ENCODE data around the gene TAOK3.
A peak's percentile ranks its signal among the peaks of the same experiment; 100 is the strongest.
"Not testable (repeated sequence)": the region's sequence is repeated elsewhere in the genome, so short reads cannot be mapped to it uniquely, and the experiment has no call there.

TAOK3 gene

DNA sequence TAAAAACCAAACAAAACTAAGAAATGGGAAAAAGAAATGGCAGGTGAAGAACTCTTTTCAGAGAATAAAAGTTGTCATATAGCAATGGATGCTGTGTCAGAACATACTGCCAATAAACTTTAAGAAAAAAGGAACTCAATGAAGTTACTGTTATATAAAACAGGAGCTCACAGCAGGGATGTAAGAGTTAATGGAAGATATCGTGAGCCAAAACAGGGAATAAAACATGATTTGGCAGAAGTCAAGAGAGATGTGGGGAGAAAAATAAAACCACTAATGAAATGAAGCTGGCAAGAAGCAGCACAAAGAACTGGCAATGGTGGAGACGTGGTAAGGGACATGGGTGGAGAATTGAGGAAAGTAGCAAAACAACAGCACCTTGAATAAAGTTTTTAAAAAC, 61.0 kb downstream of the TAOK3 start:
- DNase-seq = peak; percentile 58
- in situ Hi-C loops (cut with MboI; ENCODE audit: low pct_unique_long_range_greater_than_20kb, low sequenced_read_pairs) = no loop called here

DNA sequence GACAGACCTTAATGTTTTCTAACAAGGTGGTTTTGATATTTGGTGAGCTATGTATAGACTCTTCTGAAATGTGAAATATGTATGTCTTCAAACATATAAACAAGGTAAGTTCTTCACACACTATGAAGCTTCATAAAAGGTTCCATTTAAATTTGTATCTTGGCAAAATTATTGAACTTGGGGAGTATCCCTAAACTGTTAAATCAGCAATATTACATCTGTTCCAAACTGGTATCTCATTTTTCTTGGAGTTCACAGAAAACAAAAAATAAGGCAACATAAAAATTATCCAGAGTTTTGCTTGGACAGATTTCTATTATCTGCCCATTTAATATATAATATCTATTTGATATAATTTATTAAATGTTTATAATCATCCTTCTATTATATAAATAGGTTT, 62.4 kb downstream of the TAOK3 start:
- DNase-seq = no peak
- in situ Hi-C loops (cut with MboI; ENCODE audit: low pct_unique_long_range_greater_than_20kb, low sequenced_read_pairs) = no loop called here

DNA sequence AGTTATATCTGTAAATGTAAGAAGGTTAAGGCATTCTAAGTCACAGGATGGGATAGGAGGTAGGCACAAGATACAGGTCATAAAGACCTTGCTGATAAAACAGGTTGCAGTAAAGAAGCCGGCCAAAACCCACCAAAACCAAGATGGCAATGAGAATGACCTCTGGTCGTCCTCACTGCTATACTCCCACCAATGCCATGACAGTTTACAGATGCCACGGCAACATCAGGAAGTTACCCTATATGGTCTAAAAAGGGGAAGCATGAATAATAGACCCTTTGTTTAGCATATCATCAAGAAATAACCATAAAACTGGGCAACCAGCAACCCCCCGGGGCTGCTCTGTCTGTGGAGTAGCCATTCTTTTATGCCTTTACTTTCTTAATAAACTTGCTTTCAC, 64.7 kb downstream of the TAOK3 start:
- in situ Hi-C loops (cut with MboI; ENCODE audit: low pct_unique_long_range_greater_than_20kb, low sequenced_read_pairs) = not testable (repeated sequence)

DNA sequence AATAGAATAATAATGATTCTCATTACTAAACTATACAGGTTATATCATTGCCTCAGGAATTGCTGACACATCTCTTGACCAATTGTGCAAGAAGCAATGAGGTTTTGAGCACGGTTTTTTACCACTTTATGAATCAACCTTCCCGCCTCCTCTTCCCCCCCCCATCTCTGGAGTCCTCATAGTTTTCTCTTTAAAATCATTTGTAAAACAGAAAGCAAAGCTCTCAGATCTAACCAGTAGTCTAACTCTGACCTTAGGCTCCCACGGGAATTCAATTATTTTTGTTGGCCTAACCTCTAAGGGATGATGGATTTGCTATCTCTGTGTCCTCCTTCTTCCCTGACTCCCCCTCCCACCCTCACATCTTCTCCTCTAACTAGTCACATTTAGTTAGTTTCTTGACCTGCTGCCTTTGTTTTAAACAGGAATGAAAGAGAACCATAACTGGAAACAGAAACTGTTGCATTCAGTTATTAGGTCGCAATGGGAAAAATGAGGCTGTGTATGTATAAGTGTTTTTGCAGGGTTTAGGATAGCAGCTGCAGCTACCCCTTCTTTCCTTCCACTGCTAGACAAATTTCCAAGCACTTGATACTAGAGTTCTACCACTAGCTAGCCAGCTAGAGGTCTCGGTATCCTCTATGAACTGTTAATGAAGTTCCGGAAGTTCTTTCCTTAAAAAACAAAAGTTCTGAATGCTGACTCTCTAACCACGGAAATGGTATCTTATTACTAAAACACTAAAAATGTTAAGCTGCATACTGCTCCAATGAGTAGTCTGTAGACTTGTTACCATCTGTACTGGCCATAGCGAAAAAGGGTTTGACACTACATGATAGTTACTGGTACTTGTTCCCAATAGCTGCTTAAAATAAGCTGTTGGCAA, 65.4 kb downstream of the TAOK3 start:
- in situ Hi-C loops (cut with MboI; ENCODE audit: low pct_unique_long_range_greater_than_20kb, low sequenced_read_pairs) = no loop called here
- DNase-seq = peak; percentile 44

More for the DNA sequence above, 64.7 kb downstream of the TAOK3 start:
- DNase-seq = peak; percentile 87

DNA sequence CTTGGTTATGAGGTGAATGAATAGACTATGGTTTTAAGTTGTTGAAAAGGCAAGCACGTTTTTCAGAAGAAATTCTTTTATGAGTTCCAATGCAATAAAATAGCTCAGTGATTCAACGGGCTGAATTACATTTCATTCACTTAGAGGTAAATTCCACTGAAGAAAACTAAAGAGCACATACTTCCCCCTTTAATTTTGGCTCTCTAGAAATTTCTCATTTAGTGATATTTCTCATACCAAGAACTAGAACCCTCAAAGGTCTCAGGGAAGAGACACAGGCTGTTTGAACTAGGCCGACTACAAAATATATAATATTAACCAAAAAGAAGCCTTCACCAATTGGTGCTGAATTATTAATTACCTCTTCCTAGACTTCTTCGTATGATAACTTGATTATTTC, 68.6 kb downstream of the TAOK3 start:
- in situ Hi-C loops (cut with MboI; ENCODE audit: low pct_unique_long_range_greater_than_20kb, low sequenced_read_pairs) = no loop called here
- no peak for DNase-seq

DNA sequence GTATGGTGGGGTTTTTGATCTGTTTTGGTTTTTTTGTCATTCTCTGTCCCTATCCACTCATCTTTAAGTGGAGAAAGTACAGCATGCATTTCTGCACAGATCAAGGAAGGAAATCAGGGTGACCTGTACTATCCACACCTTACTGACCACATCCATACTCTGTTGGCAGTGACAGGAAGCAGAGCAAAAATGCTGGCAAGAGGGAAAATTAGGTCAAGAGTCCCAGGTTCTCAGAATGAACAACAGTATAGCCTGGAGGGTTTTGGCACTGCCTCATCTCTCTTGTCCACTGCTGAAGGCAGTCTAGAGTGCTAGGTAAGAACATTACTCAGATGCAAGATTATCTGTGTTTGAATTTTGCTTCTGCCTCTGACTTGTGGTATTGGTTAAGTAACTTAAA, 70.7 kb downstream of the TAOK3 start:
- no peak for DNase-seq

DNA sequence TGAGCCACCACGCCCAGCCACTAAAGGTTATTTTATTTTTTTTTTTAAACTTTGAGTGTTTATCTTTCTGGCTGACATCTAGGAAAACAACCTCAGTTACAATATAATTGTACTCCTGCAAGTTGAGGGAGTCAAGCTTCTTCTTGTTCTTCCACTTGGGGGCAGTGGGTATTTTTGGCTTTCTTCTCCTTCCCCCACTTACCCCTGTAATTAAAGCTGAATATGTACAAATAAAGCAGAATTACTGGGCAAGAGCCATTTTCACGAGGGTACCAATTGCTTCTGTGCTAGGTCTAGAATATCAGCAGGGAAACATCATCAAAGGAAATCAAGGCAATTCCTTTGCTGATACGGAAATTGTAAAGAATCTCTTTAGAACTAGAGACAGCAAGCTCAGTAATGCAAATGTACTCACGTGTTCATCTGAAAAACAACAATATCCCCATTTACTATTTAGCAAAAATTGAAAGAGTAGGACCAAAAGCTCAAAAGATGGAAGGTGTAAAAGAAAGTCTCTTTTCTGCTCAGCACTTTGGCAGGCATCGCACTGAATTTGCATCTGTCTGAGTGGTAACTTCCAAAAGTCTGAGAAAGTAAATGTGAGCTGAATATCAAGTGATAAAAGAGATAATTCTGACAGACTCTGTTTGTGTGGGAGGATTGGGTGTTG, 72.8 kb downstream of the TAOK3 start:
- in situ Hi-C loops (cut with MboI; ENCODE audit: low pct_unique_long_range_greater_than_20kb, low sequenced_read_pairs) = no loop called here
- DNase-seq = peak; percentile 39

More for the DNA sequence above, 70.7 kb downstream of the TAOK3 start:
- in situ Hi-C loops (cut with MboI; ENCODE audit: low pct_unique_long_range_greater_than_20kb, low sequenced_read_pairs) = no loop called here

DNA sequence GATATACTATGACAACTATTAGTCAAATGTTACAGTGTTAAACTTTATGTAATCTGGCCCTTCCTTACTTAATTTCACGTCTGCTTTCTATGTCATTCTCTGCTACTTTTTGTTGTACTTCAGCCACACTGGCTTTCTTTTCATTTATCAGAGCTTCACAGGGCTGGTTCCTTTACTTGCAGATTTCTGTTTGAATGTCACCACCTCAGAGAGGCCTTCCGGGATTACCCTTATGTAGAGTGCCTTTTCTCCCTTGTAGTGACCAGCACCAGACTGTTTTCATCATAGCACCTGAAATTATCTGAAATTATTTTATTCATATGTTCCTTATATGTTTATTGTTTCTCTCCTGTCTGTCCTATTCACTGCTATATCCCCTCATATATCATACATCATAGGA, 75.4 kb downstream of the TAOK3 start:
- DNase-seq = no peak
- in situ Hi-C loops (cut with MboI; ENCODE audit: low pct_unique_long_range_greater_than_20kb, low sequenced_read_pairs) = no loop called here

DNA sequence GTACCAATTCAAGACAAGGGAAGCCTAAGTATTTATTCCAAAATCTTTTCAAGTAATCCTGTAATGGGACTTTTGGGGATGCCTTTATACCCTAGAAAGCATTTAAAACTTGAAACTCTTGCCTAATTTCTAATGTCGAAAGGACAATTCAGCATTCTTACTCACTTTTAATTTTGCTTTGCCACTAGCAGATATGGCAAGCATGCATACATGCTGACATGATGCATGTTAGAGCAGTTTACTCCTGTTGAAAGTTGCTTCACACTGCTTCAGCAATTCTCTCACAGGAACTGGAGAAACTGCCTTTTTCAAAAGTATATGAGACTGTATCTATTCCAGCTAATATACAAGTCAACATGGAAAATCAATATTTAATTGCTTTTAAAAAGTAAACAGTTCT, 79.9 kb downstream of the TAOK3 start:
- no peak for DNase-seq
- in situ Hi-C loops (cut with MboI; ENCODE audit: low pct_unique_long_range_greater_than_20kb, low sequenced_read_pairs) = no loop called here

DNA sequence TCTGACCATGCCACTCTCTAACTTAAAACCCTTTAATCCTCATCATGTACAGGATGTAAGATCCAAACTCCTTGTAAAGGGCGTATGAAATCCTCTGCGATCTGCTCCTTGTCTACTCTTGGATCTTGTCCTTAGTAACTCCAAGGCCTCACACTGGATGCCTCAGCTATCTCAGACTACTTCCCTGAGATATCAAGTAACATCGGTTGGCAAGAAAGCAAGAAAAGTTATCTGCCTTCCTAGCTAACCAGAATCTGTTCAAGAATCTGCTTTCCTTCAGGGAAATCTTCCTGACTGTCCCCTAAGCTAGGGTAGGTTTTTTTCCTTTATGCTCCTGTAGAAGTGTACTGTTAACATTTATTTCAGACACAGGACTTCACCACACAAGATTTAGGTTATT, 82.6 kb downstream of the TAOK3 start:
- DNase-seq = no peak
- in situ Hi-C loops (cut with MboI; ENCODE audit: low pct_unique_long_range_greater_than_20kb, low sequenced_read_pairs) = no loop called here

DNA sequence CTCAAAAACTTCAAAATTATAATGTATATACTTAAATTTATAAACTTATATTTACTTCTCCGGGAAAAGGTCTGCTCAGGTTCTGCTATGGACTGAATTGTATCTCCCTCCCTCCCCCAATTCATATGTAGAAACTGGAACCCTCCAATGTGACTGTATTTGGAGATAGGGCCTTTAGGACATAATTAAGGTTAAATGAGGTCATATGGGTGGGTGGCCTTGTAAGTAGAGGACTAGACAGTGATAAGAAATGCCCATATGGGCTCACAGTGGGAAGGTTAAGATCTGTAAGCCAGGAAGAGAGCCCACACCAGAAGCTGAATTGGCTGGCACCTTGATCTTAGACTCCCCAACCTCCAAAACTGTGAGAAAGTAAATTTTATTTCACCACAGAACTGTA, 84.5 kb downstream of the TAOK3 start:
- no peak for DNase-seq
- in situ Hi-C loops (cut with MboI; ENCODE audit: low pct_unique_long_range_greater_than_20kb, low sequenced_read_pairs) = no loop called here

DNA sequence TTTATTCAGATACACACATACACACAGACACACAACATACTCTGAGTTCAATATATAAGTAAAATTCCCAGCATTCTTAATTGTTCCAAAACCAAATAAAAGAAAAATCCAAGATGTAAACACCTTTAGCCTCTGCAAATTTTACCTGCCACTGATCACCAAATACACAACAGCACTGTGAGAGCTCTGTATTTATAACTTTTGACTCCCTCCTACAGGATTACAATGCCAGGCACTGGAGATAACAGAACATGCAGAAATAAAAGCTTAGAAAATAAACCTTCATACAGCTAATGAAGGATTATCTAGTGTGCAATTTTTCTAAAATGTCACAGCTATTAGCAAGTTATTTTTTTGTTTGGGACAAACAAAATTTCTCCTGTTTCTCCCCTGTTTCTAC, 85.0 kb downstream of the TAOK3 start:
- DNase-seq = no peak
- in situ Hi-C loops (cut with MboI; ENCODE audit: low pct_unique_long_range_greater_than_20kb, low sequenced_read_pairs) = no loop called here

DNA sequence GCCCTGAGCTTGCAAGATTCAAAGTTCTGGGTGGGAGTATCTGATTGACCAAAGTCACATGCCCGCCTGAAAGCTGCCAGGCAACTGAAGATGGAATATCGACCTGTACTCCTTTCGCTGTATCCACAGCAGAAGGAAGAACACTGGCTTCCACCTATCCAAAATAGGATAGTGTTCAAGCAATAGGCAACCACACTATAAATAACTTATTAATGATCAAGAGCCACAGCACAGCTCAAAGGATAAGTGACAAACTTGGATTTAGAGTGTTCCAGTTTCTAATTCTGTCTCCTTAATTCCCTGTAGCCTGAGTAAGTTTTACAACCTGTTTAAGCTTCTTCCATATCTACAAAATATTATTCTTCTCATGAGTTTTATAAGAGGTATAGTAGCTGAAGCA, 89.9 kb downstream of the TAOK3 start:
- no peak for DNase-seq
- in situ Hi-C loops (cut with MboI; ENCODE audit: low pct_unique_long_range_greater_than_20kb, low sequenced_read_pairs) = no loop called here

DNA sequence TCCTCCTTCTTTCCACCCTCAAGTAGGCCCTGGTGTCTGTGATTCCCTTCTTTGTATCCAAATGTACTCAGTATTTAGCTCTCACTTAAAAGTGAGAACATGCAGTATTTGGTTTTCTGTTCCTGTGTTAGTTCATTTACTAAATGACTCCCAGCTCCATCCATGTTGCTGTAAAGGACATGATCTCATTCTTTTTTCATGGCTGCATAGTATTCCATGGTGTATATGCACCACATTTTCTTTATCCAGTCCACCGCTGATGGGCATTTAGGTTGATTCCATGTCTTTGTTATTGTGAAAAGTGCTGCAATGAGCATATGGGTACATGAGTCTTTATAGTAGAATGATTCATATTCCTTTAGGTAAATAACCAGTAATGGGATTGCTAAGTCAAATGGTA, 94.4 kb downstream of the TAOK3 start:
- in situ Hi-C loops (cut with MboI; ENCODE audit: low pct_unique_long_range_greater_than_20kb, low sequenced_read_pairs); DNase-seq: not testable (repeated sequence)

DNA sequence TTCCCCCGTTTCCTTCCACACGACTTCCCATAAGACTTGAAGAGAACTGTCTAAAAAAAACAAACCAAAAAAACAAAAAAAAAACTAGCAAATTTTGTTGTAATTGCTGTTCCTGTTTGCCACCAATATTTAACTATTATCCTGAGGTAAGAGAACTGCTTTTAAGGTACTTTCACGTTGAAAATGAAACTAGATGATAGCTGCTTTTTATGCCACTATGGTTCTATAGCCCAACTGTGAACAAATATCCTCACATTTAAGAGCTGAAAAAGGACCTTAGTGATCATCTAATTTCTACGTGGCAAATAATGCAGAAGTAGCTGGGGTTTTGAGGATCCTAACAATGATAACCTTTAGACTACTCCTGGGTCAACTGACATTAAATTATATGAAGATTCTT, 98.6 kb downstream of the TAOK3 start:
- DNase-seq = no peak
- in situ Hi-C loops (cut with MboI; ENCODE audit: low pct_unique_long_range_greater_than_20kb, low sequenced_read_pairs) = no loop called here

DNA sequence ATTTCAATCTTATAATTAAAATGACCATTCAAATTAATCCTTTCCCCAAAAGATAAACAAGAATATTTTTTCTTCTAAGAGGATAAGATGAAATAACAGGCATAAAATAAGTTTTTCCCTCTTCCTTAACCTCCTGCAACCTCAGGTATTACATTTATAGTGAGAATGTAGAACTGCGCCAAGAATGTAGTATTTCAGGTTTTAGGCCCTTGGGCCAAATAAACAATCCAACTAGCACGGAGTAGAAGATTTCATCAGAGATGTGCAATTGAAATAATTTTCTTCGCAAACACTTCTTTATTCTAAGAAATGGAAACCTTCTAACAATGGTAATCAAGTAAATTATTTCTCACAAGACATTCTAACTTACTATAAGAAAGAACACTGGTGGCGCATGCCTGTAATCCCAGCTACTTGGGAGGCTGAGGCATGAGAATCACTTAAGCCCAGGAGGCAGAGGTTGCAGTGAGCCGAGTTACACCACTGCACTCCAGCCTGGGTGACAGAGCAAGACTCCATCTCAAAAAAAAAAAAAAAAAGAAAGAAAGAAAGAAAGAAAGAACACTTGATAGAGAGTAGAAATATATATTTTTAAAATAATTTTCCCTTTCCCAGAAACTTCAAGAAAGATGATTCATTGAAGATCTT, 100.8 kb downstream of the TAOK3 start:
- DNase-seq = no peak
- in situ Hi-C loops (cut with MboI; ENCODE audit: low pct_unique_long_range_greater_than_20kb, low sequenced_read_pairs) = no loop called here

DNA sequence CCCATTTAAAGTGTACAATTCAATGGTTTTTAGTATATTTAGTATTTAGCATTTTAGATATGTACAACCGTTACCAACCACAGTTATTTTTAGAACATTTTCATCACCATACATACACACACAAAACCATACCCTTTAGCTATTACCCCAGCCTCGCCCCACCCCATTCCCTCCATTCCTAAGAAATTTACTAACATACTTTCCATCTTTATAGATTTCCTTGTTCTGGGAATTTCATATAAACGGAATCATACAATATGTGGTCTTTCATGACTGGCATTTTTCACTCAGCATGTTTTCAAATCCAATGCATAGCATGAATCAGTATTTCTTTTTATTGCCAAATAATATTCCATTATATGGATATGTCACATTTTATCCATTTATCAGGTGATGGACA, 101.5 kb downstream of the TAOK3 start:
- in situ Hi-C loops (cut with MboI; ENCODE audit: low pct_unique_long_range_greater_than_20kb, low sequenced_read_pairs) = no loop called here

DNA sequence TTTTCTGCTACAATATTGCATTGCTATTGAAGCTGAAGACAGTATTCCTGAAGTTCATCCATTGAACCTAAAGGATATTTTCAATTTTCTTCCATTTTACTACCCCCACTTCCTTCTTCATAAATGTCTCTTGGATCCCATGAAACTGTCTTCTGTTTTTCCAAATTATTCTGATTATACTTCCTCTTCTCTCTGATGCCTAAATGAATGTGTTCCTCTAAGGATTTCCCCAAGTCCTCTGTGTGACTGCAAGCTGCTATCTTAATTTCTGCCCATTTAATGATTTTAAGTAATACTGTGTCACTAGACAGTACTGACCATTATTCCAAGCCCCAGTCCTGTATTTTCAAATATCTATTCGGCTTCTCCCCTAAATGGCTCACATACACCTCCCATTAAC, 102.9 kb downstream of the TAOK3 start:
- in situ Hi-C loops (cut with MboI; ENCODE audit: low pct_unique_long_range_greater_than_20kb, low sequenced_read_pairs) = no loop called here
- no peak for DNase-seq

More for the DNA sequence above, 101.5 kb downstream of the TAOK3 start:
- DNase-seq = no peak

DNA sequence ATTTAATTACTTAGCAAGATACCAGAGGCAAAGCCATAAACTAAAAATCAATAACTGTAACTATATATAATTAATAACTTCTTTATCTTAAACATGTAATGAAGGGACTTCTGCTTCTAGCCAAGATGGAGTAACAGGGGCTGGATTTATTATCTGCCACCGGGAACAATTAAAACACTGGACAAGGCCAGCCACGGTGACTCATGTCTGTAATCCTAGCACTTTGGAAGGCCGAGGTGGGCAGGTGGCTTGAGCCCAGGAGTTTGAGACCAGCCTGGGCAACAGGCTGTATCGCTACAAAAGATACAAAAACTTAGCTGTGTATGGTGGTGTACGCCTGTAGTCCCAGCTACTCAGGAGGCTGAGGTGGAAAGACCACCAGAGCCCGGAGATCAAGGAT, 113.6 kb downstream of the TAOK3 start:
- in situ Hi-C loops (cut with MboI; ENCODE audit: low pct_unique_long_range_greater_than_20kb, low sequenced_read_pairs) = no loop called here
- DNase-seq = no peak

DNA sequence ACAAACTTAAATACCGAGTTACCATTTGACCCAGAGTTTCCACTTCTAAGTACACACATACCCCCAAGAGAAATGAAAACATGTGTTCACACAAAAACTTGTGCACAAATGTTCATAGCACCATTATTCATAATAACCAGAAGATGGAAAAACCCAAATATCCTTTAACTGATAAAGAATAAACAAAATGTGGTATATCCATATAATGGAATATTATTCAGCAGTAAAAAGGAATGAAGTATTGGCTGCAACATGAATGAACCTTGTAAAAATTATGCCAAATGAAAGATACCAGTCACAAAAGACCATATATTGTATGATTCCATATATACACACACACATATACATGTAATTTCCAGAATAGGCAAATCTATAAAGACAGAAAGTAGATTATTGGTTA, 116.4 kb downstream of the TAOK3 start:
- DNase-seq = no peak
- in situ Hi-C loops (cut with MboI; ENCODE audit: low pct_unique_long_range_greater_than_20kb, low sequenced_read_pairs) = no loop called here

Measured in KBM-7 (cell line).